HG03064 (cell line): ENCODE measurements around the gene TOR1AIP2.

Experiments used
- ATAC-seq: cut with Tn5 transposase; IDR thresholded peaks from one replicate; pipeline ENCODE4 v1.9.1; 2021; ENCODE audit warnings: low read depth; ENCODE audit not compliant: unreplicated experiment

The TOR1AIP2 gene

DNA sequence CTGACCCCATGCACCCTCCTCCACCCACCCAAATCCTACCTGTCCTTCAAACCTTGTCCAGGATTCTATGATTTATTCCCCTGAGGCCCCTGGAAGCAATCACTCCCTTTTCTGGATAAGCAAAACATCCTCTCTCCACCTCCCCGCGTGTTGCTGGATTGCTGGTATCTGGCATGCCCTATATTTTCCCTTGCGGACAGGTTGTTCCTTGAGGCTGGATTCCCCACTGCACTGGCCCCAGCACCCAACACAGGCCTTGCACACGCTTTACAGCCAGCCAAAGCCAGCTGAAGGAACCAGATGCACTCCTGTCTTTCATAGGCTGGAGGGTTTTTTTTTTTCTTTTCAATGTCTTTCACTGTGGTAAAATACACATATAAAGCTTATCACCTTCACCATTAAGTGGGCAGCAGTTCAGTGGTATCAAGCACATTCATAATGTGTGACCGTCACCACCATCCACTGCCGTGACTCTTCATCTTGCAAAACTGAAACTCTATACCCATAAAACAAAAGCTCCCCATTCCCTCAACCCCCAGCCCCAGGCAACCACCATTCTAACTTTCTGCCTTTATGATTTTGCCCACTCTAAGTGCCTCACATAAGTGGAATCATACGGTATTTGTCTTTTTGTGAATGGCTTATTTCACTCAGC is 50.9 kb downstream of the TOR1AIP2 start:
- ATAC-seq = no peak

DNA sequence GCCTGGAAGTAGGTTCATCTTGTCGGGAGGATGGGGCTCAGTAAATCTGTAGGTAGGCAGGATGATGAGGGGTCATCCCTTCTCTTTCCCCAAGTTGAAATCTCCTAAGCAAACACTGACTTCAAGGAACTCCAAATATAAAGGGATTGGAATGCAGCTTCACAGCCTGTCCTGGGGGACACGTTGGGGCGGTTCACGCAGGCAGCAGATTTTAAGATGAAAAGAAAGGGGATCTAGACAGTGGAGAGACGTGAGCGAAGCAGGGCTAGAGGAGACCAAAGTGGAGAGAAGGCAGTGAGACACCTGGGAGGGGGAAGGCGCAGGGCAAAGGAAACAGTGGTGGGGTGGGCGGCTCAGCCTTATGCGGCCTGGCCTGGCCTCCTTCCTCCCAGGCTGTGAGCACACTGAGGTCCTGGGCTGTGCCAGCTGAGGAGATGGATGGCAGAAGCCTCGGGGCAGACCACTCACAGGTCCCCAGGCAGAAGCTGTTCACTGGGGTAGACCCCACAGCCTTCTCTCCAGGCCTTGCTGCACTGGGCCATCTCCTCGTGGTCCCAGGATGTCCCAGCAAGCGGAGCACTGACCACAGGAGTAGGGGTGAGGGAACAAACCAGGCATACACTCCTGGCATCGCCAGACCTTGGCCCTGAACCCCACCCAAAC is 51.7 kb downstream of the TOR1AIP2 start:
- no peak for ATAC-seq

DNA sequence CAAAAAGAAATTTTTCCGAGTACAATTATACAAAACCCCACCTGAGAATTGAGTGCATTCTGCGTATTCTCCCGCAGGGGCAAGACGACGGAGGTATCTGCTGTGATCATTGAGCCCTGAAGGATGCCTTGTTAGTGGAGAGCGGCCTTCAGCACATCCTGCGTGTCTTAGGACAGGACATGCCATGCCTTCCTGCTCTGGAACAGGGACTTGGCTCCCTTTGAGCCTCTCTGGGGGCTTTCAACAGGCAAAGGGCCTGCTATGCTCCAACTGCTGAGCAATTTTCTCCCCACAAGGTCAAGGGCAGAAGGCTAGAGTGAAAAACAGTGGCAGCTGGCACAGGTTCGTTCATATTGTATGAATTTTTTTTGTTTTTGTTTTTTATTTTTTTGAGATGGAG is 52.4 kb downstream of the TOR1AIP2 start:
- no peak for ATAC-seq

DNA sequence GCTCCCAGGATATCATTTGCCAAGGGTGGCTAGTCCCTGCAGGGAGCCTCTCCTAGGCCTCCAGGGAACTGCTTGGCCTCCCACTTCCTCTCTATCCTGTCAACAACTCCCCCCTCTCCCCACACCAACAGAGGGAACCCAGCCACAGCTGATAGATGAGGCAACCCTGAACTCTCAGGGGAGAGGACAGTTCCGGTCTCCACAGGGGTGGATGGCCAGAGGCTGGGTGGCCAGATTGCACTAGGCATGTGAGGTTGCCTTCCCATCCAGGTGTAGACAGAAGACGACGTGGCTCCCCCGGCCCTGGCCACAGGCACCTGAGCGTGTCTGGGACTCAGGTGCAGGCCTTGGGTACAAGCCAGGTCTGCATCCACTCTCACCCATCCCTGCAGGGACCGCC is 53.3 kb downstream of the TOR1AIP2 start:
- no peak for ATAC-seq

DNA sequence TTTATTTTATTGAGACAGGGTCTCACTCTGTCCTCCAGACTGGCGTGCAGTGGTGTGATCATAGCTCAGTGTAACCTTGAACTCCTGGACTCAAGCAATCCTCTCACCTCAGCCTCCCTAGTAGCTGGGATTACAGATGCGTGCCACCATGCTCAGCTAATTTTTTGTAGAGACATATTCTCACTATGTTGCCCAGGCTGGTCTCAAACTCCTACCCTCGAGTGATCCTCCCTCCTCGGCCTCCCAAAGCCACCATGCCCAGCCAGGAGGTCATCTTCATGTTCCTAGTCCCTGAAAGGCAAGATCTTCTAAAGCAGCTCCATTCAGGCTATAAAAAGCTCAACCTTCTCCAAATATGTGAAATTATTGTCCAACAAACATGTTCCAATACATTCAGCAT is 53.9 kb downstream of the TOR1AIP2 start:
- no peak for ATAC-seq

DNA sequence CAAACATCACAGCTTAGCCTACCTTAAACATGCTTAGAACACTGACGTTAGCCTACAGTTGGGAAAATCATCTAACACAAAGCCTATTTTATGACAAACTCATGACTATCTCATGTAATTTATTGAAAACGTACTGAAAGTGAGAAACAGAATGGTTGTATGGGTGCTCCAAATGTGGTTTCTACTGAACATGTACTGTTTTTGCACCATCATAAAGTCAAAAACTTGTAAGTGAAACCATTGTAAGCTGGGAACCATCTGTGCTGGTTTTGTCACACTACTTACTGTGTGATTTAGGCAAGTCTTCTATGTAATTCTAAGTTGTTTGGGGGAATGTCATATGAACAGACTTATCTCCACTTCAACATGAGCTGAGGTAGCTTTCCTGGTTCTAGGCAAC is 55.5 kb downstream of the TOR1AIP2 start:
- no peak for ATAC-seq

DNA sequence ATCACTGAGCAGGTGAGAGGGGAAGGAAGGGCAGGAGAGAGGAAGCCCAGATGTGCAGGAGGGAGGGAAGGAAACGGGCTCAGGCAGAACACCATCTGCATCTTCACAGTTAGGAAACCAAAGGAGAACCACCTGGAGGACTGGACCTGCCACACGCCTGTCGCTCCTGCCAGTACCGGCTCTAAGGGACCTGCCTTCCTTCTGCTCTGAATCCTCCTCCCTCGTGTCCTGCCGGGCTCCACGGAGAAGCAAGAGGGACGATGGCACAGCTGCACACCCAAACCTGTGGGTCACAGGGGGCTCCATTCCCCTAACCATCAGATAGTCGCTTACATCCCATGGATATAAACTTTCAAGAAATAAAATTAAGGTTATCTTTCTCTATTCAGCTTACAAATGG is 56.1 kb downstream of the TOR1AIP2 start:
- no peak for ATAC-seq

DNA sequence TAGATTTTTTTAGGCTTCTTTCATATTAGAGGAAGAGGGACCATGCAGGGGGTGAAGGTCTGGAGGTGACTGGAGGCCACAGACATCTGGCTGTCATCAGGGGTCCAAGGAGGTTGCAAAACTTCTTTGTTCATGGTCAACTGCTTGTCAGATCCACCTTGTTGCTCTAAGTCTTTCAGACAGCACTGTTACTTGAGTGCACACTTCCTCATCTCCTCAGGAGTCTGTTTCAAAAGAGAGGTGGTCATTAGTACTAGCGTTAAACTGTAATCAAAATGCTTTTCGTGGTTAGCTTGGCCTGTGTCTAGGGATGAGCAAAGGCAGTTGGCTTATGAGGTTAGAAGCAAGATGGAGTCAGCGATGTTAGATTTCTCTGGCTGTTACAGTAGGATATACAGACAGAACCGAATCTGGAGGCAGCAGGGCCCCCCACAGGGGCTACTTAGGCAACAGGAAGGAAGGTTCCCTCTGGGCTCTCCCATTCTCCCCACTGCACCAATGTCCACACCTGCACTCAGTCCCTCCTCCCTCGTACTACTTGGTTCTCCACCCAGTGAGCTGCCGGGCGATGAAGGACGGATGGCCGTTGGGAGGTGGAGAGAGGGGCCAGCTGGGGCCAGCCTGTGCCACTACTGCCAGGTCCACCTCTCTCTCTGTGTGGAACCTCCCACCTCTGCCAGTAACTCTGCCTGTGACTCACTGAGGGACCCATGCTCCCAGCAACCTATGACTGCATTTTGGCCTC is 57.2 kb downstream of the TOR1AIP2 start:
- no peak for ATAC-seq

DNA sequence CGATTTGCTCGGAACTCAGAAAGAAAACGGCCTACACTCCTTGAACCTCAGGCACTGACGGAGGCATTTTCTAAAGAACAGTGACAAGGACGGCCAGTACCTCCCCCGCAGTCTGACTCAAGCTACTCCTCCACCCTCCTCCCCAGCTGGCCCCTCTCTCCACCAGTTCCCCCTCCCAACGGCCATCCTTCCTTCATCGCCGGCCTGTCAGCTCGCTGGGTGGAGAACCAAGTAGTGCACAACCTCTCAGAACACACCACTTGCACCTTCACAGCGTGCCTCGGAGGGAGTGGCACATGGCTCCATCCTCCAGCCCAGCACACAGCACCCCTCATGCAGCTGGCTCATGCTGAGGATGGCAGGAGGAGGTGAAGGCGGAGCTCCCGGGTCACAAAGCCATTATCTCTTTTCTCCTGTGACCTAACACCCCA is 58.8 kb downstream of the TOR1AIP2 start:
- no peak for ATAC-seq

DNA sequence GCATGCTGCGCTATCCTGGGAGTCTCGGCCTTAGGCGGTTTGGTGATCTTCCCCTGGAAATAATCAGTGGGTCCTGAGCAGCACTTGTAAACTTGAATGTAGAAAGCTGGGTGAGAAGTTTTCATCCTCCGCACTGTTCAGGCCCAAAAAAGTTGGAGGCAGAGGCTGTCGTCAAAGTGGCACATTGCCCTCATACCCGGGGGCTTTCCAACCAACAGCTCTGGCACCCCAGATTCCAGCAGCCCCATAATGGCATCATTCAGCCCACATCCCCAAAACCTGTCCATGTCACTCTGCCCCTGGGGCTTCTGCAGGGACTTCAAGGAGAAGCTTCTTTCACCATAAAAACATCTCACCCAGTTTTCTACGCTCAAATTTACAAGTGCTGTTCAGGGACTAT is 59.3 kb downstream of the TOR1AIP2 start:
- no peak for ATAC-seq

DNA sequence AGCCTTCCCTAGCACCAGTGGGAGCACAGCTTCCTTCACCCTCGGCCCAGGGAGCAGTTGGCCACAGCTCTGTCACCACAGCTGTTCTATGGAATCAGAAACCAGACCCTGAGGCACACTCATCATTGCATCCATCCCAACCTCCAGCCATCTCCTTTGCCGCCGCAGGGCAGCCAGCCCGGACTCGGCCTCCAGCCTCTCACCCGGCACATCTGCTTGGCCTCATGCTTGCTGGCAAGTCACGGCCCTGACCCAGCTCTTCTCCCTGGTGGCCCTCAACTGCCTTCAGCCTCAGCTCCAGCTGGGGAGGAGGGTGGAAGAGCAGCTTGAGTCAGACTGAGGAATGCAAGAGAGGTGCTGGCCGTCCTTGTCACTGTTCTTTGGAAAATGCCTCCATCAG is 59.8 kb downstream of the TOR1AIP2 start:
- ATAC-seq = no peak

DNA sequence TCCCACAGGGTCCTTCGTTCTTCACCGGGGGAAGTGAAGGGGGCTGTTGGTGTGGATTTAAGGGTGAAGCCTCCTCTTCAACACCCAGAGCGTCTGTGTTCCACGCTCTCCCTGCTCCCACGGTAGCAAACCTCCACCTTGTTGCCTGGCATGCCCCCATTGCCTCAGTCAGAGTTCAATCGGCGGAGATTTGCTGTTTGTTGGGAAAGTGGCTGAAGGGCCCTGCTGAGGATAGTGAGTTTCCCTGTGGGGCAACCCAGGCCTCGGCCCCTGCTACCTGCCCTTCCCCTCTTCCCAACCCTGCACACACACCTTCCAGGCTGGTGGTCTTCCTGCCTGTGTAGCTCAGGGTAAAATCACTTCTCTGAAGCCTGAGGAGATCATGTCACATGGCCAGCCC is 60.5 kb downstream of the TOR1AIP2 start:
- ATAC-seq = no peak

DNA sequence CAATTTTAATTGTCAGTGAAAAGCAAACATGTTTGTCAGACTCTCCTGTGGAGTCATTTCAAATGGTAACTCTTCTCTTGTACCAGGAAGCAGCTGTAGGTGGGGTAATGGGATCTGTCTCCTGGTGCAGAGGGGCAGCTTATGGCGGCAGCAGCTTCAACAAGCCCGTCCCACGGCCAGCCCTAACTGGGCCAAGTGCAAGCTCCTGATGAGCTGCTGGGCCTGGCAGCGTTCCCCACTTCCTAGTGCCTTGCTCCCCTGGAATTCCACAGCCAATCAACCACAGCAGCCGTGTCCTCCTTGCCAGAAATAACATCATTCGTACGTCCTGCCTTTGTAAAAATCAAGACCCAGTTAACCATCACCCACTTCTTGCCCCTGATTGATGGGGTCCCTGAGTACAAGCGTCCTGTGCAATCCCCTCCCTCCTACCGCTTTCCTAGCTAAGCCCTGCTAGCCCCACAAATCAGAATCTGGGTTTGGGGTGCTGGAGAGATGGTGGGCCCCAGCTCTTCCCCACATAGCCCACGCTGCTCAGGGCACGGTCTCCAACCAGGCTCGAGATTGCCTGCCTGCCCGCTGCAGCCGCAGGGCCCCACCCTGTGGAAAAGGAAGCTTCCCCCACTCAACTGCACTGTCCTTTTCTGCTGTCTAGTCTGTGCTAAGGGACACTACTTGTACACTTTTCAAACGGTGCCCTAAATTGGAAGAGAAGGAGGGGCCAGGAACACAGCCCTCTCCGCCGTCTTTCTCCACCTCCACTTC is 61.2 kb downstream of the TOR1AIP2 start:
- ATAC-seq = no peak

DNA sequence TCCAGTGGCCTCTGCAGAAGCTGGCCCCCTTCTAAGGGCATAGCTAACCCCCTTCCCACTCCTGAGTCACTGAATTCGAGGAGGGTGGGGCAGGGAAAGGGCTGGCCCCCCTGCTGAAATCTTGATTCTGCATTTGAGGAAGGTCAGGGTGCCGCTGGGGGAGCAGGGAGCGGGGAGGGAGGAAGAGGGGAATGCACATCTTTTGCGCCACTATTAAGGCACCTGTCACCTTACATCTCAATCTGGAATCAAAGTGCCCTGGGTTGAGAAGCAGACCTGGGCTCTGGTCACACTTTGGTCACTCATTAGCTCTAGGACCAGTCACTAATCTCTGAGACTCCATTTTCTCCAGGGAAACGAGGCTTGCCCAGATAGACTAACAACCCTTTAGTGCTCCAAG is 62.0 kb downstream of the TOR1AIP2 start:
- no peak for ATAC-seq

DNA sequence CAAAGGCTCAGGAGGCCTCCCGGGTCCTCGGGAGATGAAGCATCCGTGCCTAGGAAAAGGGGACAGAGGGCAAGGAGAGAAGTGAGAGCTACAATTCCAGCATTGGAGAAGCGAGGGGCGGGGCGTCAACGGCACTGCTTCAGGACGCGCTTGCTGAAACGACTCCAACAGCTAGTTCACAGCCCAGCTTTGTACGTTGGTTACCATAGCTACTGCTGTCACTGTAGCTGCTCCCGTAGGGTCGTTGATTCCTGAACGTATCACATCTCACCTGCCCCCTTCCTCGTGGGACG is 63.1 kb downstream of the TOR1AIP2 start:
- ATAC-seq = peak; percentile 27

DNA sequence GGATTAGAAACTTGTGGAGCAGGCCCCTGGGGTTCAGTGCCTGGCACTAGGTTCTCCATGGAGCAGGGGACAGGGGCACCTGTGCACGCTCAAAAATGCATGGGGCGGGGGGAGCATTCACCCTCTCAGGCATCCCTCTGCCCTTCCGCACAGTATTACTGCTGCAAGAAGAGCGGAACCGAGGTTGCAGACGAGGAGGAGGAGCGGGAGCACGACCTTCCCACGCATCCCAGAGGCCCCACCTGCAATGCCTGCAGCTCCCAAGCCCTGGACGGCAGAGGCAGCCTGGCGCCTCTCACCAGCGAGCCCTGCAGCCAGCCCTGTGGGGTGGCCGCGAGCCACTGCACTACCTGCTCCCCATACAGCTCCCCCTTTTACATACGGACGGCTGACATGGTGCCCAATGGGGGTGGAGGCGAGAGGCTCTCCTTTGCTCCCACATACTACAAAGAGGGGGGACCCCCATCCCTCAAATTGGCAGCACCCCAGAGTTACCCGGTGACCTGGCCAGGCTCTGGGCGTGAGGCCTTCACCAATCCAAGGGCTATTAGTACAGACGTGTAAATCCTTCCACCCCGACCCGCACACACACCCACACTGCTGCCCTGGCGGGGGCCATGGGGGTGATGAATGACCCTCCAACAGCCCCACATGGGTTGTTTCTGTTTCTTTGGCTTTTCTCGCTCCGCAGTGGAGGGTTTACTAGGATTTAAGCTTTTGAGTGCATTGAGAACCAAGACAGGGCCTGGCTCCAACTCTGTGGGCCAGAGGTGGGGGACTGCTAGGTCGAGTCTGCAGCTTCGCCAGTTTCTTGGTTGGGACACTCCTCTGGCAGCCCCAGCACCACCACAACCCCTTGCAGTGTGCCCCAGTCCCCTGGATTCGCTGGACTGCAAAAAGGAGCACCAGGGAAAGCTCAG is 63.7 kb downstream of the TOR1AIP2 start:
- no peak for ATAC-seq

DNA sequence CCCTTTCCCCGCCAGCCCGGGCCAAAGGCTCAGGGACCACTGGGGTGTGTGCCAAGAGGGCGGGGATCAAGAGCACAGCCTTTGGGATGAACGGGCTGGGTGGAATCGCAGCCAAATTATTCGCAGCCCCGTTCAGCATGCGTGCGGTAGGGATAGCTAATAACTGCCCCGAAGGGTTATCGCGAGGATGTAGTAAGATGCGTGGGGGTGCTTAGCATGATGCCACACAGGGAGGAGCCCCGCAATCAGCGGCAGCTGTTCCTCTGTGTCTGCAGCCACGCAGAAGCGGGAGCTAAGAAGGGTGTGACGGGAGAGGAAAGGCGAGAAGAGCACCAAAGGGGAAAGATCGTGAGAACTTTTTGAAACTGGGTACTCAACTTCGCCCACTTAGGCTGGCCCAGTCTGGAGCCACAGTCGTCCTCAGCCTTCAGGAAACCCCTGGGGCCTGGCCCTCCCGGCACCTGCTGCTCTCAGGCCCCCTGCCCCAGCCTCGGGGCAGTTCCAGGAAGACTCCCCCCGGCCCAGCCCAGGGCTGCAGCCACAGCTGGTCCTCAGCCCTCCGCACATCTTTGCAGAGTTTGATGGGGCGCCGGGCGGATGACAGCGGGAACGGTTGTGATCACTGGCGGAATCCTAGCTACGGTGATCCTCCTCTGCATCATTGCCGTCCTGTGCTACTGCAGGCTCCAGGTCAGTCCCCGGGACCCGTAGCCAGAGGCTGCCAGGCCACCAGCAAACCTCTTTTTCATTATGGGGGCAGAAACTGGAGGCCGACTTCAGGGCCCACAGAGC is 64.9 kb downstream of the TOR1AIP2 start:
- ATAC-seq = no peak

DNA sequence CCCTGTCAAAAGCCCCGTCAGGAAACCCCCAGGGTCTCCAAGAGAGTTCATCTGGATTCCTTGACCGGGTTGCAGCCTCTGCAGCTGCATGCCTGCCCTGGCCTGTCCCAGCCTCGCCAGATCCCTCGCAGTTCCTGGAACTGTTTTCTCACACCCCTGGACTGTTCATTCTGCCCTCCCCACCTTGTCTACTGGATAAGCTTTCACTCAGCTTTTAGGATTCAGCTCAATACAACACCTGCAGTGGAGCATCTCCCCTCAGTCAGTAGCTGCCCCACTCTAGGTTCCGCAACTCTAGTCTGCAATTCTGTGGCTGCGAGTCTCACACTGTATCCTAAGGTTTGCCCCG is 67.3 kb downstream of the TOR1AIP2 start:
- no peak for ATAC-seq

DNA sequence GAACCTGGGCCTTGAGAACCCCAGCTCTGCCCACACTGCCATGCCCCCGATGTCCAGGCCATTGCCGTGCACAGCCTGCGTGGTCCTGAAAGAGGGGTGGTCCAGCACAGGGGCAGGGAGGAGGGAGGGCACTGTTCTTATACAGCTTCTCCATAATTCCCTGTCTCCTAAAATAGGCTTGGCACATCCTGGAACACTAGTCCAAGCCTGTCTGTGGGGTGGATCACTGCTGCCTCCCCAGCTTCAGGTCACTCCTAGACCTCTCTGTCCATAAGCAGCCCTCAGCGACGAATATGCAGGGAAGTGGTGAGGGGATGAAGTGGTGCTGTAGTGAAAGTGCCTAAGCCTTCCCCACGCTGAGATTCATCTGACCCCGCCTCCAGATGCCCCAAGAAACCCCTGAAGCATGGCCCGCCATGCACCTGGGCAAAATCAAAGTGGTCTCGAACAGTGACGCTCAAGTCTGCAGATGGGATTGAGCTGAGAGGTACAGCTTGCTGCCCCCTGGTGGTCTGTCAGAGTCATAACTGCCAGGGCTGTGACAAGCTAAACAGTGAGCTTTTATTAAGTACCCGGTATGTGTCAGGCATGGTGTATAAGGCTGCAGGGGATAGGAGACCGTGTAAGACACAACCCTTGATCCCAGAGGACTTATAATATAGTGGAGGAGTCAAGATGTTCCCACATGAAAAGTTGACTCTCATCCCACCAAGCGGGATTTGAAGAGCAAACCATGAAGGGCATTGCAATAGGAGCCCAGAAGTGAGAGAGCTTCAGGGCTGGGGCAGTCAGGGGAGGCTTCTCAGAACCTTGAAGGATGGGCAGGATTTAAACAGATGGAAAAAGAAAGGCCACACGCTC is 67.9 kb downstream of the TOR1AIP2 start:
- peak; percentile 62 for ATAC-seq
